GM19467 (cell line): ENCODE results near the gene PCID2.
"Not testable (repeated sequence)": the region's sequence is repeated elsewhere in the genome, so short reads cannot be mapped to it uniquely, and the experiment has no call there.

Experiments used
- ATAC-seq: cut with Tn5 transposase; IDR thresholded peaks from one replicate; pipeline ENCODE4 v1.9.1; 2021; ENCODE audit warnings: mild to moderate bottlenecking, moderate library complexity; ENCODE audit not compliant: unreplicated experiment

Gene PCID2

GRCh38 chr13:113167155-113167554, 41.3 kb downstream of the PCID2 start:
- ATAC-seq: no peak

GRCh38 chr13:113166681-113167080, 41.8 kb downstream of the PCID2 start:
- ATAC-seq: no peak

- ATAC-seq: no peak
Observed at GRCh38 chr13:113166266-113166665, 42.2 kb downstream of the PCID2 start.

- no peak for ATAC-seq
Observed at GRCh38 chr13:113164492-113164891, 44.0 kb downstream of the PCID2 start.

GRCh38 chr13:113162783-113163685, 45.4 kb downstream of the PCID2 start:
- ATAC-seq: no peak

GRCh38 chr13:113161975-113162374, 46.5 kb downstream of the PCID2 start:
- ATAC-seq: not testable (repeated sequence)

GRCh38 chr13:113161433-113161832, 47.0 kb downstream of the PCID2 start:
- no peak for ATAC-seq

- ATAC-seq: no peak
Observed at GRCh38 chr13:113160983-113161382, 47.5 kb downstream of the PCID2 start.

- no peak for ATAC-seq
Observed at GRCh38 chr13:113159701-113160100, 48.8 kb downstream of the PCID2 start.

- ATAC-seq: no peak
Observed at GRCh38 chr13:113158946-113159345, 49.5 kb downstream of the PCID2 start.

- ATAC-seq: no peak
Observed at GRCh38 chr13:113157929-113158747, 50.3 kb downstream of the PCID2 start, which contains the start of gene PROZ. Gene PROZ, plus strand, starts transcription at chr13:113158648. Its CDS starts 13 bp downstream, at chr13:113158661.

- no peak for ATAC-seq
Observed at GRCh38 chr13:113157206-113157928, 51.1 kb downstream of the PCID2 start.

- ATAC-seq: no peak
Observed at GRCh38 chr13:113155982-113156655, 52.4 kb downstream of the PCID2 start.

GRCh38 chr13:113155201-113155600, 53.3 kb downstream of the PCID2 start:
- ATAC-seq: no peak

- ATAC-seq: peak; percentile 53
Observed at GRCh38 chr13:113153810-113154748, 54.4 kb downstream of the PCID2 start.

- ATAC-seq: peak; percentile 25
Observed at GRCh38 chr13:113152984-113153809, 55.3 kb downstream of the PCID2 start.

GRCh38 chr13:113152691-113152983, 55.8 kb downstream of the PCID2 start:
- no peak for ATAC-seq

GRCh38 chr13:113151745-113152690, 56.5 kb downstream of the PCID2 start:
- ATAC-seq: no peak
